Hematopoietic multipotent progenitor cell treated with erythropoietin and hydrocortisone succinate and interleukin-3 and kit ligand, for 15 days (in vitro differentiated cells): ENCODE measurements around the gene RNF187.
A peak's percentile ranks its signal among the peaks of the same experiment; 100 is the strongest.

Source experiments
- DNase-seq: peaks from one replicate; pipeline ENCODE4 v3.0.0-alpha.2; 2015; ENCODE audit warnings: low spot score

The RNF187 gene

GRCh38 chr1:228487336-228488124 is at the start of gene RNF187:
TSS of gene RNF187 (plus strand) at chr1:228487382.
- DNase-seq: peak; percentile 54

- DNase-seq: no peak
Observed at GRCh38 chr1:228437424-228437962, 49.7 kb upstream of the RNF187 start.

GRCh38 chr1:228438266-228438665 is 48.9 kb upstream of the RNF187 start:
- DNase-seq: no peak

GRCh38 chr1:228440761-228441500 is 46.3 kb upstream of the RNF187 start:
- DNase-seq: no peak

GRCh38 chr1:228443395-228443794 is 43.8 kb upstream of the RNF187 start:
- no peak for DNase-seq

- DNase-seq: no peak
Observed at GRCh38 chr1:228445490-228445842, 41.7 kb upstream of the RNF187 start.

GRCh38 chr1:228445843-228446650 is 41.1 kb upstream of the RNF187 start:
- no peak for DNase-seq

- no peak for DNase-seq
Observed at GRCh38 chr1:228446852-228447251, 40.3 kb upstream of the RNF187 start.

- DNase-seq: no peak
Observed at GRCh38 chr1:228448372-228448771, 38.8 kb upstream of the RNF187 start.

GRCh38 chr1:228450200-228450599 is 37.0 kb upstream of the RNF187 start:
- no peak for DNase-seq

GRCh38 chr1:228452194-228453021 is 34.8 kb upstream of the RNF187 start:
- no peak for DNase-seq

- no peak for DNase-seq
Observed at GRCh38 chr1:228453022-228453560, 34.1 kb upstream of the RNF187 start.

- DNase-seq: no peak
Observed at GRCh38 chr1:228453614-228454013, 33.6 kb upstream of the RNF187 start.

- DNase-seq: no peak
Observed at GRCh38 chr1:228454238-228454637, 32.9 kb upstream of the RNF187 start.

GRCh38 chr1:228455715-228456114 is 31.5 kb upstream of the RNF187 start:
- peak; percentile 32 for DNase-seq

- no peak for DNase-seq
Observed at GRCh38 chr1:228456252-228457016, 30.7 kb upstream of the RNF187 start.

- no peak for DNase-seq
Observed at GRCh38 chr1:228457017-228457395, 30.2 kb upstream of the RNF187 start.

GRCh38 chr1:228457396-228458176 is 29.6 kb upstream of the RNF187 start:
- peak; percentile 99 for DNase-seq
